HG03378 (cell line): ENCODE measurements around the gene WNT6.
A peak's percentile ranks its signal among the peaks of the same experiment; 100 is the strongest.

Experiments
- ATAC-seq: cut with Tn5 transposase; IDR thresholded peaks from one replicate; pipeline ENCODE4 v1.9.1; 2021; ENCODE audit warnings: mild to moderate bottlenecking, moderate library complexity; ENCODE audit not compliant: unreplicated experiment

The WNT6 gene

GRCh38 chr2:218875692-218876246, 16.2 kb downstream of the WNT6 start:
- ATAC-seq, result no peak

GRCh38 chr2:218876562-218877219, 17.1 kb downstream of the WNT6 start:
- no peak for ATAC-seq

GRCh38 chr2:218877331-218877730, 17.7 kb downstream of the WNT6 start:
- ATAC-seq, result no peak

GRCh38 chr2:218877891-218878290, 18.3 kb downstream of the WNT6 start:
- no peak for ATAC-seq

GRCh38 chr2:218878486-218878885, 18.9 kb downstream of the WNT6 start:
- ATAC-seq, result no peak

GRCh38 chr2:218878926-218879761, 19.5 kb downstream of the WNT6 start:
- no peak for ATAC-seq

- ATAC-seq, result no peak
Measured at GRCh38 chr2:218879776-218880101, 20.1 kb downstream of the WNT6 start.

- peak; percentile 61 for ATAC-seq
Measured at GRCh38 chr2:218880102-218880858, 20.7 kb downstream of the WNT6 start, which contains the start of gene WNT10A. WNT10A (plus strand) TSS chr2:218880852; CDS start chr2:218880996, 144 bp downstream.

- ATAC-seq, result no peak
Measured at GRCh38 chr2:218880859-218881594, 21.4 kb downstream of the WNT6 start.

- ATAC-seq, result no peak
Measured at GRCh38 chr2:218881744-218882460, 22.3 kb downstream of the WNT6 start.

- ATAC-seq, result no peak
Measured at GRCh38 chr2:218882461-218882816, 22.8 kb downstream of the WNT6 start.

GRCh38 chr2:218882866-218883366, 23.3 kb downstream of the WNT6 start:
- ATAC-seq, result no peak

- ATAC-seq, result no peak
Measured at GRCh38 chr2:218883491-218884490, 24.2 kb downstream of the WNT6 start.

GRCh38 chr2:218884519-218884918, 24.9 kb downstream of the WNT6 start:
- no peak for ATAC-seq

GRCh38 chr2:218885981-218886947, 26.7 kb downstream of the WNT6 start:
- peak; percentile 73 for ATAC-seq

GRCh38 chr2:218887079-218887478, 27.5 kb downstream of the WNT6 start:
- ATAC-seq, result no peak

- ATAC-seq, result no peak
Measured at GRCh38 chr2:218888341-218888740, 28.7 kb downstream of the WNT6 start.
